H9 (cell line): ENCODE data around the gene DPYD. TPM values are rescaled to one million over a fixed set of nuclear protein-coding genes. Genes with fewer than 3 reads are reported as not detected.

ENCODE experiments used
- DNase-seq: peaks from one replicate; pipeline ENCODE4 v3.0.0-alpha.2; 2017
- H2AFZ ChIP-seq: one replicate; pipeline ENCODE4 v1.6.1; 2013; ENCODE audit warnings: mild to moderate bottlenecking, low read length, control low read depth, moderate library complexity
- H2AK5ac ChIP-seq: 2 replicates; pipeline ENCODE4 v1.6.1; 2013; ENCODE audit warnings: low read length, control low read depth, mixed read lengths; ENCODE audit not compliant: insufficient read length
- H2BK120ac ChIP-seq: one replicate; pipeline ENCODE4 v1.6.1; 2013; ENCODE audit warnings: low read depth, mild to moderate bottlenecking, low read length, control low read depth, inconsistent platforms; ENCODE audit not compliant: poor library complexity, severe bottlenecking
- H2BK12ac ChIP-seq: 2 replicates; pipeline ENCODE4 v1.6.1; 2013; ENCODE audit warnings: low read length, control low read depth, mixed read lengths, low read depth; ENCODE audit not compliant: insufficient read length
- H2BK15ac ChIP-seq: 2 replicates; pipeline ENCODE4 v1.6.1; 2013; ENCODE audit warnings: low read depth, low read length, control low read depth
- H2BK20ac ChIP-seq: one replicate; pipeline ENCODE4 v1.6.1; 2013; ENCODE audit warnings: low read depth, mild to moderate bottlenecking, low read length, control low read depth, inconsistent platforms; ENCODE audit not compliant: poor library complexity, severe bottlenecking
- H2BK5ac ChIP-seq: 2 replicates; pipeline ENCODE4 v1.6.1; 2013; ENCODE audit warnings: low read length, control low read depth, mixed read lengths; ENCODE audit not compliant: insufficient read length
- H3K14ac ChIP-seq: 2 replicates; pipeline ENCODE4 v1.6.1; 2013; ENCODE audit warnings: low read length, control low read depth; ENCODE audit not compliant: insufficient read depth
- H3K18ac ChIP-seq: 2 replicates; pipeline ENCODE4 v1.6.1; 2013; ENCODE audit warnings: low read depth, mild to moderate bottlenecking, mixed read lengths, low read length, control low read depth; ENCODE audit not compliant: insufficient read length
- H3K23ac ChIP-seq: 2 replicates; pipeline ENCODE4 v1.6.1; 2013; ENCODE audit warnings: low read length, control low read depth, mixed read lengths, low read depth; ENCODE audit not compliant: insufficient read length
- H3K23me2 ChIP-seq: 2 replicates; pipeline ENCODE4 v1.6.1; 2013; ENCODE audit warnings: low read depth, mild to moderate bottlenecking, mixed read lengths, low read length, control low read depth; ENCODE audit not compliant: insufficient read length, poor library complexity, severe bottlenecking
- H3K27ac ChIP-seq: 2 replicates; pipeline ENCODE4 v1.5.1; 2013; ENCODE audit warnings: low read length, control low read depth, mixed read lengths, low read depth; ENCODE audit not compliant: insufficient read length
- H3K27me3 ChIP-seq: 2 replicates; pipeline ENCODE4 v1.6.1; 2013; ENCODE audit warnings: low read length, control low read depth, inconsistent platforms; ENCODE audit not compliant: insufficient read depth
- H3K4ac ChIP-seq: 2 replicates; pipeline ENCODE4 v1.6.1; 2013; ENCODE audit warnings: low read depth, mild to moderate bottlenecking, control low read depth, inconsistent platforms, low read length, moderate library complexity
- H3K4me1 ChIP-seq: 2 replicates; pipeline ENCODE4 v1.6.1; 2013; ENCODE audit warnings: low read length, control low read depth, inconsistent platforms; ENCODE audit not compliant: insufficient read depth
- H3K4me2 ChIP-seq: 2 replicates; pipeline ENCODE4 v1.6.1; 2013; ENCODE audit warnings: low read length, control low read depth, mixed read lengths; ENCODE audit not compliant: insufficient read length, insufficient read depth
- H3K56ac ChIP-seq: 2 replicates; pipeline ENCODE4 v1.6.1; 2013; ENCODE audit warnings: low read depth, mild to moderate bottlenecking, mixed read lengths, low read length, control low read depth; ENCODE audit not compliant: insufficient read length
- H3K79me1 ChIP-seq: 2 replicates; pipeline ENCODE4 v1.6.1; 2013; ENCODE audit warnings: low read depth, mild to moderate bottlenecking, moderate library complexity, low read length, control low read depth, inconsistent platforms; ENCODE audit not compliant: insufficient read depth, poor library complexity, severe bottlenecking
- H3K79me2 ChIP-seq: 2 replicates; pipeline ENCODE4 v1.6.1; 2013; ENCODE audit warnings: low read length, control low read depth, inconsistent platforms; ENCODE audit not compliant: insufficient read depth
- H3K9ac ChIP-seq: 2 replicates; pipeline ENCODE4 v1.6.1; 2013; ENCODE audit warnings: low read length, control low read depth, mixed read lengths; ENCODE audit not compliant: insufficient read length; ENCODE audit errors: extremely low read depth
- H3K9me3 ChIP-seq: one replicate; pipeline ENCODE4 v1.6.1; 2013; ENCODE audit warnings: low read depth, low read length, inconsistent platforms; ENCODE audit not compliant: control insufficient read depth
- H3T11ph ChIP-seq: one replicate; pipeline ENCODE4 v1.6.1; 2013; ENCODE audit warnings: mild to moderate bottlenecking, low read length, control low read depth, inconsistent platforms
- H4K20me1 ChIP-seq: one replicate; pipeline ENCODE4 v1.6.1; 2013; ENCODE audit not compliant: control insufficient read depth, insufficient read length, insufficient read depth
- H4K5ac ChIP-seq: 2 replicates; pipeline ENCODE4 v1.6.1; 2013; ENCODE audit warnings: low read depth, mild to moderate bottlenecking, mixed read lengths, low read length, control low read depth; ENCODE audit not compliant: insufficient read length
- H4K8ac ChIP-seq: replicated peaks from 2 replicates; pipeline ENCODE4 v1.6.1; 2013; ENCODE audit warnings: low read length, control low read depth, mixed read lengths, low read depth; ENCODE audit not compliant: insufficient read length
- H4K91ac ChIP-seq: 2 replicates; pipeline ENCODE4 v1.6.1; 2013; ENCODE audit warnings: low read depth, mild to moderate bottlenecking, moderate library complexity, mixed read lengths, low read length, control low read depth; ENCODE audit not compliant: insufficient read length
- H3K27ac Mint-ChIP-seq, 3 experiments: 2 replicates in 2 of 3; 3 replicates in 1 of 3; pipeline ENCODE4 v1.8.0; 2020 to 2021; ENCODE audit warnings: mixed read lengths in 3 of 3, mild to moderate bottlenecking in 1 of 3, moderate library complexity in 1 of 3
- H3K27me3 Mint-ChIP-seq: 2 replicates; pipeline ENCODE4 v1.8.0; 2021; ENCODE audit warnings: low read depth, mild to moderate bottlenecking, moderate library complexity, mixed read lengths
- H3K36me3 Mint-ChIP-seq, 3 experiments: 2 replicates in 2 of 3; 3 replicates in 1 of 3; pipeline ENCODE4 v1.8.0; 2020 to 2021; ENCODE audit warnings: low read depth in 3 of 3, mixed read lengths in 3 of 3; ENCODE audit not compliant: insufficient read depth in 1 of 3
- H3K4me1 Mint-ChIP-seq, 2 experiments: 2 replicates each; pipeline ENCODE4 v1.8.0; 2020; ENCODE audit warnings: mixed read lengths in 2 of 2
- H3K4me3 Mint-ChIP-seq, 2 experiments: 2 replicates in 1 of 2; 3 replicates in 1 of 2; pipeline ENCODE4 v1.8.0; 2020 to 2021; ENCODE audit warnings: mild to moderate bottlenecking in 2 of 2, mixed read lengths in 2 of 2, moderate library complexity in 1 of 2
- H3K9me3 Mint-ChIP-seq, 2 experiments: 2 replicates in 1 of 2; 3 replicates in 1 of 2; pipeline ENCODE4 v1.8.0; 2020; ENCODE audit warnings: mild to moderate bottlenecking in 2 of 2, mixed read lengths in 2 of 2, moderate library complexity in 1 of 2
- CTCF ChIP-seq: fragments of 200-600 bp; sonication (generic); conservative IDR thresholded peaks from 3 replicates; pipeline ENCODE4 v1.8.0; 2021; ENCODE audit warnings: antibody characterized with exemption, mild to moderate bottlenecking
- WGBS: extraction: QIAGEN DNeasy Blood & Tissue Kit; methylation state at CpG from one replicate; pipeline ENCODE4 v1.1.7; 2013; ENCODE audit warnings: missing lambda C conversion rate, low lambda C conversion rate, mixed read lengths; ENCODE audit not compliant: insufficient read length; ENCODE audit errors: extremely low coverage; 5-methylcytosine and 5-hydroxymethylcytosine counted together
- total RNA-seq: library from RNA; stranded (reverse); gene quantifications from 2 replicates; pipeline ENCODE4 v1.2.1, GENCODE V29; 2021

Gene DPYD
- total RNA-seq, 1 experiment from 2014 or later: 0.37 TPM

DNA sequence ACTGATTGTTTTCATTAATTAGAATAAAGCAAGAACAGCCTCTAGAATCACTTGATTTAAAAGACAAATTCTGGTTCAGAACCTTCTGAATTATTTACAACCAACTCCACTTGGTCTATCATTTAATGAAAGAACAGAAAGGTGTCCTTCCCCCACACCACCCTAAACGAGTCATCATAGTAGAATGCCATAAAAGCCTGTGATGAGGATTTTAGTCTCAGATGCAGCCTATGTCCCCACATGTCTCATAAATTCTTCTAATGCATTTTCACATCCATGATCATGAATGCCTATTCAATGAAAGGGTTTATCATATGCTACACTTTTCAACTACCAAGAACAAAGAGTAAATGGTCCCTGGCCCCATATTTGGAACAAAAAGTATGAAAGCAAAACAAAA is 508.1 kb downstream of the DPYD start:
- Histone ChIP-seq H4K5ac (no peak overlapping the region), H3K4ac (no peak overlapping the region), H3K4me1 (no peaks in the 10 kb centered on the region), H3K79me1 (no peaks in the 10 kb centered on the region), H2AFZ (no peak overlapping the region), H3K56ac (no peak overlapping the region), H2BK15ac (no peak overlapping the region), H3K23ac (no peak overlapping the region), H4K91ac (no peak overlapping the region), H3K4me2 (no peak overlapping the region), H3T11ph (no peak overlapping the region), H2BK120ac (no peak overlapping the region), H2AK5ac (no peak overlapping the region), H4K8ac (no peak overlapping the region), H2BK5ac (no peak overlapping the region), H3K9me3 (no peaks in the 10 kb centered on the region), H2BK12ac (no peak overlapping the region), H3K9ac (no peak overlapping the region), H4K20me1 (no peaks in the 10 kb centered on the region), H2BK20ac (no peak overlapping the region), H3K79me2 (no peaks in the 10 kb centered on the region), H3K27me3 (no peaks in the 10 kb centered on the region), H3K23me2 (no peaks in the 10 kb centered on the region), H3K27ac (no peak overlapping the region), H3K18ac (no peak overlapping the region), H3K14ac (no peak overlapping the region)
- no peak for TF ChIP-seq CTCF
- H3K27me3 Mint-ChIP-seq: no peaks in the 10 kb centered on the region
- no CpG with 5 or more reads among the region's 1 CpG for WGBS
- DNase-seq: no peak
- H3K4me3 Mint-ChIP-seq: no peak overlapping the region
- no peaks in the 10 kb centered on the region for H3K4me1 Mint-ChIP-seq
- H3K9me3 Mint-ChIP-seq: no peaks in the 10 kb centered on the region
- H3K36me3 Mint-ChIP-seq: no peaks in the 10 kb centered on the region
- H3K27ac Mint-ChIP-seq: no peak overlapping the region
